ENCODE results near the gene GLI2. TPM values are rescaled to one million over a fixed set of nuclear protein-coding genes. Genes with fewer than 3 reads are reported as not detected.
A peak's percentile ranks its signal among the peaks of the same experiment; 100 is the strongest.

The GLI2 gene
- total RNA-seq, 1 donor from 2014 or later = 3.7 TPM

GRCh38 chr2:120711694-120712093 is 24.0 kb upstream of the GLI2 start:
- DNase-seq (ENCODE audit: extremely low read depth, low read depth, low spot score) = no peak

- DNase-seq (ENCODE audit: extremely low read depth, low read depth, low spot score) = no peak
These were observed 23.4 kb upstream of the GLI2 start for GRCh38 chr2:120712180-120712681.

GRCh38 chr2:120715353-120715752 is 20.3 kb upstream of the GLI2 start:
- DNase-seq (ENCODE audit: extremely low read depth, low read depth, low spot score) = no peak

- no peak for DNase-seq (ENCODE audit: extremely low read depth, low read depth, low spot score)
These were observed 19.7 kb upstream of the GLI2 start for GRCh38 chr2:120715941-120716340.

DNA sequence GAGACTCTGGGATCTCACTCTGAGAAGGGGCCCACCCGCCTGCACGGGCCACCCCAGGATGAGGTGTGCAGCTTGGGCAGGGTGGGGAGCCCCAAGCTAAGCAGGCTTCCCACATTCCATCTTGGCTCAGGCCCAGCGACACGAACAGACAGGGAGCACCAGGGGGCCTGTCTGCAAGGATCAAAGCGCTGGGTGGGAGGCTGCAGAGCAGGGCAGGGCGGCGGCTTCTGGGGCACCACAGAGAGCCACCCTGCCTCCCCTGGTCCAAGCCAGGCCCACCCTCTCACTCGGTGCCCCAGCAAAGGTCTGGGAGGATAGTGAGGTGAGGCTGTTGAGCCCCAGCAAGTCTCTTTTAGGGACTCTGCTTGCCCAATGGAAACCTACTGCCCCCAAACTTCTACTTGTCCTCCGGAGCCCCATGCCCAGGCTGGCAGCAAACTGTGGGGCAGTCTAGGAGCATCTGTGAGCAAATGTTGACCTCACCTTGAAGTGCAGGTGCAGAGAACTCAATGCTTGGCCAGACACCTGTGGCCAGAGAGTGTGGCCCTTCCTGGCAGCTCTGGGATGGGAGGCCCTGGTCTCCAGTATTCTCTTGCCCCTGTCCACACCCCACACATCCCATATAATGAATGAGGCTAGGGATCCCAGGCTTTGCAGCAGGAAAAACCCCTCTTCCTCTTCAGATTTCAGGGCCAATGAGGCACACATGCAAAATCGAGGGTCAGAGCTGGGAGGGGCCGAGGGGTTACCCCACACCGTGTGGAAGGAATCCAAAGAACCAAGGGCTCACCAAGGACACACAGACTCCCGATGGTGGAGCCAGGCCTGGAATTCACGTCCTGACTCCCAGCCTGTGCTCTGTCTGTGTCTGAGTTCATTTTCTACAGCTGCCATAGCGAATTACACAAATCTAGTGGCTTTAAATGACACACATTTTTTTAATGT is 18.8 kb upstream of the GLI2 start:
- no peak for DNase-seq (ENCODE audit: extremely low read depth, low read depth, low spot score)

DNA sequence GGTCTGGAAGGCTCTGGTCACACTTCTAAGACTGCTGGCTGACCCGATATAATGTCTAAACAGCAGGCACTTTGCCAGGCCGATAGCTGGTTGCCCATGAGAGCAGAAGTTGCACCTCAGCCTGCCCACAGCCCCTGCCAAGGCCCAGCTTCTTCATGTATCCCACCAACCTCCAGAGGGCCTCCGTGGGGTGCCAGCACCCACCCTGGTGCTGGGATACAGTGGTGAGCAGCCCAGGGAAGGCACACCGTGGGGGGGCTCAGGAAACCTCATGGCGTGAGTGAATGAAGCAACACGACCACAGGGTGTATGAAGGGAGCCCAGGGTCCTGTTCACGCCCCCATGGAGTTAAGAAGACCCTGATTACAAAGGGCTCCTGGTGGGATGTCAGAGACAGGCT is 16.2 kb upstream of the GLI2 start:
- no peak for DNase-seq (ENCODE audit: extremely low read depth, low read depth, low spot score)

DNA sequence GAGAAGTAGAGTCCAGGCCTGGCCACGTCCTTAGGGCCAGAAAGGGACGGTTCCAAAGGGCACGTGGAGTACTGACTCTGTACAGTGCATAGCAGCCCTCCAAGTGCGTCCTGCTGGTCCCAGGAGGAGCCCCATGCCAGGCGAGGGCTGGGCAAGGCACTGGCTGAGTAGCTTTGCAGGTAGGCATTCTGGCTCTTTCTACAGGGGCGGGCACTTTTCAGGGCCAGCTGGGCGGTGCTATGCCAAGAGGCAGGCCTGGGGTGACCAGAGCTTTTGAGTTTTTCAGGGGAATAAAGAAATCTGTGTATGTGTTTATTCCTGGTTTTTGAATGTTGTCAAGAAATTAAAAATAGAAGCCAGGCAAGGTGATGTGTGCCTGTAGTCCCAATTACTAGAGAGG is 15.4 kb upstream of the GLI2 start:
- DNase-seq (ENCODE audit: extremely low read depth, low read depth, low spot score) = no peak

DNA sequence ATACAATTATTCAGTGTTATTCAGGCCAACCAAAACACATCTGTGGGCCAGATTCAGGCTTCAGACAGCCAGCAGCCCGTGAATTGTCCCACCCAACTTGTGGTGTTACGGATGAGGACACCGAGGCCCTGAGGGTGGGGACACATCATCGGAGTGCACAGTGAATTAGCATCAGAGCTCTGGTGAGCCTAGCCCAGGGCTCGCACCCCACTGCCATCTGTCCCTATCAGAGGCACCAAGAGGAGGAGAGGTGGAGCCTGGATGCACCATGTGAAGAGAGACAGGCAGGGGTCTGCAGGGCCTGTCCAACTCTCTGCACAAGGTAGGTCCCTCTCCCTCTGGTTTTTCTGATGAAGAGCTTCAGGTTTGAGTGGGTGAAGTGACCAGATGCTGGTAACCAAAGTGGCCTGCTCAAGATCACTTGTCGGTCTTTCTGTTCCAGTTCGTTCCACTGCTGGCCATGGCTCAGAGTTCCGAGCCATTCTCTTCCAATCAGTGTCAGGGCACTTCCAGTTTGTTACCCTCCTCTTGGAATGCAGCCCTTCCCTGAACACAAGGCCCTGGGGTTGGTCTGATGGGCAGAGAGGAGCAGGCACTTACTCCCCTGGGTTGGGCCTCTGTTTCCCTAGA is 14.8 kb upstream of the GLI2 start:
- no peak for DNase-seq (ENCODE audit: extremely low read depth, low read depth, low spot score)

- DNase-seq (ENCODE audit: extremely low read depth, low read depth, low spot score) = no peak
These were observed 13.5 kb upstream of the GLI2 start for GRCh38 chr2:120722246-120722567.

DNA sequence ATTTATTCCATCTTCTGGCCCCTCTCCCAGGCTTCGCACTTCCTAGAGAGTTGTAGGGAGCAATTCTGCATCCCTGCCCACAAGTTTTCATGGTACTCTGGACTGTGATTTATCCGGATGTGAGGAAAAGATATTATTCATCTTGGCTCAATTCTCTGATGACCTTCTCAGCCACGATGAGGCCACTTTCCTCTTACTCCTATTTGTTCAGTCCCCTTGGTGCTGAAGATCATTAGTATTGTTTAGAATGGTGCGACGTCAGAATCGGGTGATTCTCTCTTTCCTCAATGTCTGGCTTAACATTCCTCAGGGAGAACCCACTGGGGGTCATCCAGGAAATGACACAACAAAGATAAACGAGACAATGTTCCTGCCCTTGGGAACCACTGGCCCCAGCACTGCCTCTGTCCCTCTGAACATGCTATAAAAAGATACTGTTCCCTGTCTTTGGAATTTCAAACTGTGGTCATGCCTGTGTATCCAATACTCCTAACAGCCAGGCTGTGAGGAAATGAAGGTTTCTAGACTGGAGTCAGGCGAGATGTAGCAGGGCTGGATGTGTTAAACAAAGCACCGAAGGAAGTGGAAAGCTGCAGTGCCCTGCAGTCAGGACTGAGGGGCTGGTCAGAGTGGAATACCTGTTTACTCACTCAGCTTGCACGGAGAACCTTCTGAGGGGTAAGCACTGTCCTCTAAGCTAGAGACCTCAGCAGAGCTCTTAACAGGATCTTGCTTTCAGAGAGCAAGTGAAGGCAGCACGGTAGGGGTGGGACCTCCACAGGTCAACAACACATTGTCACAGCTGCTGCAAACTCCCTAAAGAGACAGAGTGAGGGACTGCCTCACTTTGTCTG is 12.9 kb upstream of the GLI2 start:
- DNase-seq (ENCODE audit: extremely low read depth, low read depth, low spot score) = peak; percentile 77

- no peak for DNase-seq (ENCODE audit: extremely low read depth, low read depth, low spot score)
These were observed 9.4 kb upstream of the GLI2 start for GRCh38 chr2:120726245-120726644.

GRCh38 chr2:120729406-120730399 is 6.0 kb upstream of the GLI2 start:
- no peak for DNase-seq (ENCODE audit: extremely low read depth, low read depth, low spot score)

GRCh38 chr2:120731175-120731574 is 4.5 kb upstream of the GLI2 start:
- no peak for DNase-seq (ENCODE audit: extremely low read depth, low read depth, low spot score)

DNA sequence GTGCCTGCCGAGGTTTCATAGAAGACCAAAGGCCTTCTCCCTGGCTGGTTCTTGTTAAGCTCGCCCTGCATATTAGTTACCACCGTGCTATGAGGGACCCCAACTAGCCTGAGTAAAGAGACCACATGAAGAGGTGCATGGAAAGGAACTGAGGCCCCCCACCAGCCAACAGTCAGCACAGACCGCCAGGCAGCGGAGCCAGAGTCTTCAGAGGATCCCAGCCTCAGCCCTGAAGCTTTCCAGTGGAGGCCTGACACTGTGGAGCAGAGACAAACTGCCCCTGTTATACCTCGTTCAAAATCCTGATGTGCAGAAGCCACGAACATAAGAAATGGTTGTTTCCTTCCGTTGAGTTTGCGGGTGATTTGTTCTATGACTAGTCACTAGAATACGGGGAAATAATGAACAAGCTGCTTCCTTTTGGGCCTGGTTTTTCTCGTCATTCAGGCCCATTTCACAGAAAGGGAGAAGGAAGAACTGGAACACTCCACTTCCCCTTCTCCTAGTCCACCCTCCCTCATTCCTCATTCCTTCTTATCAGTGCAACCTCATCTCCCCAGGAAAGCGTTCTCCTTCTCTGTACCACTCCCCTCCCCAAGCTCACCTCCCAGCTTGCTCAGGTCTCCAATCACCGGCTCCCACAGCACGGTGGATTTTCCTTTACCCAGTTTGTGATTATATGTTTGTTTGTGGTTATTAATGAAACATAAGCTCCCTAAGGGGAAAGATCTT is 3.0 kb upstream of the GLI2 start:
- DNase-seq (ENCODE audit: extremely low read depth, low read depth, low spot score) = no peak

DNA sequence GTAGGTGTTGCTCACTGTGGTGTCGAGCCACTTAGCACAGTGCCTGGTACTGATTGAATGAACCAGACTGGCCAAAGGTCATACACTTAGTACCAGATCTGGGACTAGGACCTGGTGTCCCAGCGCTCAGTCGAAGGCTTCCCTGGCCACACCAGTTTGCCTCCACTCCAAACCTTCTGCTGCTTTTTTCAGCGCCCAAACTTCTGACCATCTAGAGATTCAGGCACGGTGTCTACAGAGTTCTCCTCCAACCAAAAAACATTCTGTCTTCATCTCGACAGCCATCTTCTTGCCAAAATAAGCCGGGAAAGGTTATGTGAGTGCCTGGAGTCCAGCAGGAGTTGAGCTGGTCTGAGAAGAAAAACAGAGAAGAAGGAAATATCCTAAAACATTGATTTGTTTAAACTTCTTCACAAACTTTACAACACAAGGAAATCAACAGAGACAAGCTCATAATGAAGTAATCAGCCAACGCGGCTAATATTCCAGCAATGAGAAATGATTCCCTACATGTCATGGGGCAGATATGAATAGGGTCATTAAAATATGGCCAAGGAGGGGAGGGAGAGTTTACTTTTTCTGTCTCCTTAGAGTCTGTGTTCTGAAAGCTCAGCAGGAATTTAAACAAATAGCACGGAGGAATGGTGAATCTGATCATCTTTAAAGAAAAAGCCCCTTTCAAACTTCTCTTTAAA is 2.3 kb upstream of the GLI2 start:
- DNase-seq (ENCODE audit: extremely low read depth, low read depth, low spot score) = no peak

DNA sequence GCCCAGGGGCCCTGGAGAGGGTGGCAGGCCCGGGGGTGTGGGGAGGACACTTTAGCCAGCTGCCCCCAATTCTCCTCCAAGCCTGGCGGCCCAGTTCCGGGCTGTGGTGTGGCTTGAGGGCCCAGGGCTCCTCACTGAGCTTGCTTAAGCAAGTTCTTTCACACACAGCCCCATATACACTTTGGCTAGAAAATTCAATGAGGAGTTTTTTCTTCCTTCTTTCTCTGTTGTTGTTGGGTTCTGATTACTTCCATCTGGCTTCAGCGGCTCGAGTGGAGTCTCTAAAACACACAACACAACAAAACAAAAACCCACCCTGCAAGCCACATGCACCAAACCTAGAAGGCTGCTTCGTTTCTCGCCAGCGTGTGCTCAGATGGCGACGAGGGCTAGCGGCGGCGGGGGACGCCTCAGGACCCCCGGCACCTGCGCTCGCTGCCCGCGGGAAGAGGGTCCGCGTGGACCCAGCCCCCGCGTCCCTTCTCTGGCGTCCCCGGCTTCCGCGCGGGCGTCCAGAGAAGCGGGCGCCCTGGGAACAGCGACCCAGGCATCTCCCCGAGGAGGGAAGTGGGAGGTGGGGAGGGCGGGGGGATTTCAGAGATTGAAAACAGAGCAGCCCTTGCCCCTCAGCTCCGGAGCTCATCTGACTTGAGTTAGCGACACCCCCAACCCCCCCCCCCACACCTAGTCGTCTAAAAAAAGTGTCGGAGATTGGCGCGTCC is 577 bp upstream of the GLI2 start:
- no peak for DNase-seq (ENCODE audit: extremely low read depth, low read depth, low spot score)

GRCh38 chr2:120736202-120736623 is 545 bp downstream of the GLI2 start:
- no peak for DNase-seq (ENCODE audit: extremely low read depth, low read depth, low spot score)

Data from glomerular endothelial cell (primary cell).